GM23338 (cell line): Measurements from ENCODE around the gene BTBD16.

Experiments used
- CREB1 ChIP-seq: fragments of 250-450 bp; sonication (Bioruptor Pico); IDR thresholded peaks from 2 replicates; pipeline ENCODE4 v1.5.0; 2020; ENCODE audit warnings: low read depth, mild to moderate bottlenecking, moderate library complexity
- EZH2 ChIP-seq: fragments of 200-600 bp; sonication (generic); IDR thresholded peaks from one replicate; pipeline ENCODE4 v1.8.0; 2017; ENCODE audit warnings: antibody characterized with exemption, mild to moderate bottlenecking, low read depth; ENCODE audit not compliant: unreplicated experiment
- EZH2phosphoT487 ChIP-seq: fragments of 200-600 bp; sonication (generic); IDR thresholded peaks from one replicate; pipeline ENCODE4 v1.8.1; 2018; ENCODE audit warnings: antibody characterized with exemption; ENCODE audit not compliant: unreplicated experiment
- JUNB ChIP-seq: IDR thresholded peaks from one replicate; pipeline ENCODE4 v1.6.1; 2016; ENCODE audit warnings: antibody characterized with exemption; ENCODE audit not compliant: unreplicated experiment
- NANOG ChIP-seq: IDR thresholded peaks from 2 replicates; pipeline ENCODE4 v1.6.1; 2016; ENCODE audit warnings: antibody characterized with exemption, borderline replicate concordance
- POLR2AphosphoS5 ChIP-seq: IDR thresholded peaks from 2 replicates; pipeline ENCODE4 v1.6.1; 2016; ENCODE audit warnings: antibody characterized with exemption, low read depth
- STAT1 ChIP-seq: IDR thresholded peaks from one replicate; pipeline ENCODE4 v1.6.1; 2016; ENCODE audit warnings: antibody characterized with exemption; ENCODE audit not compliant: unreplicated experiment
- ZNF114 ChIP-seq: fragments of 250-450 bp; sonication (Bioruptor Pico); IDR thresholded peaks from 2 replicates; pipeline ENCODE4 v1.5.0; 2020; ENCODE audit warnings: mild to moderate bottlenecking, moderate library complexity
- ZNF331 ChIP-seq: fragments of 250-450 bp; sonication (Bioruptor Pico); IDR thresholded peaks from 2 replicates; pipeline ENCODE4 v1.5.0; 2020; ENCODE audit warnings: low read depth, mild to moderate bottlenecking, moderate library complexity
- TF ChIP-seq, protein P1 (sequence below), 2 experiments: fragments of 200-600 bp in 1 of 2; sonication (generic) in 1 of 2; conservative IDR thresholded peaks; 2 replicates each; pipeline versions ENCODE4 v1.5.1 to v1.6.1; 2016 to 2017; ENCODE audit warnings: antibody characterized with exemption in 2 of 2, low read depth in 2 of 2, mild to moderate bottlenecking in 2 of 2, moderate library complexity in 1 of 2
- TF ChIP-seq, protein P2 (sequence below): IDR thresholded peaks from one replicate; pipeline ENCODE4 v1.6.1; 2018; ENCODE audit warnings: antibody characterized with exemption; ENCODE audit not compliant: unreplicated experiment
- TF ChIP-seq, protein P3 (sequence below): IDR thresholded peaks from 2 replicates; pipeline ENCODE4 v1.6.1; 2016; ENCODE audit warnings: antibody characterized with exemption
- TF ChIP-seq, protein P4 (sequence below): fragments of 250-450 bp; sonication (Bioruptor Pico); IDR thresholded peaks from 2 replicates; pipeline ENCODE4 v1.5.0; 2020; ENCODE audit warnings: mild to moderate bottlenecking, moderate library complexity

GRCh38 chr10:122331615-122332446 is 60.7 kb downstream of the BTBD16 start:
- TF ChIP-seq, protein P1, sequence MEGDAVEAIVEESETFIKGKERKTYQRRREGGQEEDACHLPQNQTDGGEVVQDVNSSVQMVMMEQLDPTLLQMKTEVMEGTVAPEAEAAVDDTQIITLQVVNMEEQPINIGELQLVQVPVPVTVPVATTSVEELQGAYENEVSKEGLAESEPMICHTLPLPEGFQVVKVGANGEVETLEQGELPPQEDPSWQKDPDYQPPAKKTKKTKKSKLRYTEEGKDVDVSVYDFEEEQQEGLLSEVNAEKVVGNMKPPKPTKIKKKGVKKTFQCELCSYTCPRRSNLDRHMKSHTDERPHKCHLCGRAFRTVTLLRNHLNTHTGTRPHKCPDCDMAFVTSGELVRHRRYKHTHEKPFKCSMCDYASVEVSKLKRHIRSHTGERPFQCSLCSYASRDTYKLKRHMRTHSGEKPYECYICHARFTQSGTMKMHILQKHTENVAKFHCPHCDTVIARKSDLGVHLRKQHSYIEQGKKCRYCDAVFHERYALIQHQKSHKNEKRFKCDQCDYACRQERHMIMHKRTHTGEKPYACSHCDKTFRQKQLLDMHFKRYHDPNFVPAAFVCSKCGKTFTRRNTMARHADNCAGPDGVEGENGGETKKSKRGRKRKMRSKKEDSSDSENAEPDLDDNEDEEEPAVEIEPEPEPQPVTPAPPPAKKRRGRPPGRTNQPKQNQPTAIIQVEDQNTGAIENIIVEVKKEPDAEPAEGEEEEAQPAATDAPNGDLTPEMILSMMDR (conservative IDR thresholded peaks at IDR 0.05; ENCODE audit: low read depth in 2 of 2): no peak
- TF ChIP-seq EZH2phosphoT487 (no peak), NANOG (no peak), POLR2AphosphoS5 (no peak), EZH2 (no peak), CREB1 (CRISPR knock-in tag) (no peak), STAT1 (no peak), ZNF114 (CRISPR knock-in tag) (no peak), ZNF331 (CRISPR knock-in tag) (no peak), JUNB (no peak)
- TF ChIP-seq, protein P2, sequence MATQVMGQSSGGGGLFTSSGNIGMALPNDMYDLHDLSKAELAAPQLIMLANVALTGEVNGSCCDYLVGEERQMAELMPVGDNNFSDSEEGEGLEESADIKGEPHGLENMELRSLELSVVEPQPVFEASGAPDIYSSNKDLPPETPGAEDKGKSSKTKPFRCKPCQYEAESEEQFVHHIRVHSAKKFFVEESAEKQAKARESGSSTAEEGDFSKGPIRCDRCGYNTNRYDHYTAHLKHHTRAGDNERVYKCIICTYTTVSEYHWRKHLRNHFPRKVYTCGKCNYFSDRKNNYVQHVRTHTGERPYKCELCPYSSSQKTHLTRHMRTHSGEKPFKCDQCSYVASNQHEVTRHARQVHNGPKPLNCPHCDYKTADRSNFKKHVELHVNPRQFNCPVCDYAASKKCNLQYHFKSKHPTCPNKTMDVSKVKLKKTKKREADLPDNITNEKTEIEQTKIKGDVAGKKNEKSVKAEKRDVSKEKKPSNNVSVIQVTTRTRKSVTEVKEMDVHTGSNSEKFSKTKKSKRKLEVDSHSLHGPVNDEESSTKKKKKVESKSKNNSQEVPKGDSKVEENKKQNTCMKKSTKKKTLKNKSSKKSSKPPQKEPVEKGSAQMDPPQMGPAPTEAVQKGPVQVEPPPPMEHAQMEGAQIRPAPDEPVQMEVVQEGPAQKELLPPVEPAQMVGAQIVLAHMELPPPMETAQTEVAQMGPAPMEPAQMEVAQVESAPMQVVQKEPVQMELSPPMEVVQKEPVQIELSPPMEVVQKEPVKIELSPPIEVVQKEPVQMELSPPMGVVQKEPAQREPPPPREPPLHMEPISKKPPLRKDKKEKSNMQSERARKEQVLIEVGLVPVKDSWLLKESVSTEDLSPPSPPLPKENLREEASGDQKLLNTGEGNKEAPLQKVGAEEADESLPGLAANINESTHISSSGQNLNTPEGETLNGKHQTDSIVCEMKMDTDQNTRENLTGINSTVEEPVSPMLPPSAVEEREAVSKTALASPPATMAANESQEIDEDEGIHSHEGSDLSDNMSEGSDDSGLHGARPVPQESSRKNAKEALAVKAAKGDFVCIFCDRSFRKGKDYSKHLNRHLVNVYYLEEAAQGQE: no peak
- TF ChIP-seq, protein P3, sequence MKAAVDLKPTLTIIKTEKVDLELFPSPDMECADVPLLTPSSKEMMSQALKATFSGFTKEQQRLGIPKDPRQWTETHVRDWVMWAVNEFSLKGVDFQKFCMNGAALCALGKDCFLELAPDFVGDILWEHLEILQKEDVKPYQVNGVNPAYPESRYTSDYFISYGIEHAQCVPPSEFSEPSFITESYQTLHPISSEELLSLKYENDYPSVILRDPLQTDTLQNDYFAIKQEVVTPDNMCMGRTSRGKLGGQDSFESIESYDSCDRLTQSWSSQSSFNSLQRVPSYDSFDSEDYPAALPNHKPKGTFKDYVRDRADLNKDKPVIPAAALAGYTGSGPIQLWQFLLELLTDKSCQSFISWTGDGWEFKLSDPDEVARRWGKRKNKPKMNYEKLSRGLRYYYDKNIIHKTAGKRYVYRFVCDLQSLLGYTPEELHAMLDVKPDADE: no peak
- TF ChIP-seq, protein P4, sequence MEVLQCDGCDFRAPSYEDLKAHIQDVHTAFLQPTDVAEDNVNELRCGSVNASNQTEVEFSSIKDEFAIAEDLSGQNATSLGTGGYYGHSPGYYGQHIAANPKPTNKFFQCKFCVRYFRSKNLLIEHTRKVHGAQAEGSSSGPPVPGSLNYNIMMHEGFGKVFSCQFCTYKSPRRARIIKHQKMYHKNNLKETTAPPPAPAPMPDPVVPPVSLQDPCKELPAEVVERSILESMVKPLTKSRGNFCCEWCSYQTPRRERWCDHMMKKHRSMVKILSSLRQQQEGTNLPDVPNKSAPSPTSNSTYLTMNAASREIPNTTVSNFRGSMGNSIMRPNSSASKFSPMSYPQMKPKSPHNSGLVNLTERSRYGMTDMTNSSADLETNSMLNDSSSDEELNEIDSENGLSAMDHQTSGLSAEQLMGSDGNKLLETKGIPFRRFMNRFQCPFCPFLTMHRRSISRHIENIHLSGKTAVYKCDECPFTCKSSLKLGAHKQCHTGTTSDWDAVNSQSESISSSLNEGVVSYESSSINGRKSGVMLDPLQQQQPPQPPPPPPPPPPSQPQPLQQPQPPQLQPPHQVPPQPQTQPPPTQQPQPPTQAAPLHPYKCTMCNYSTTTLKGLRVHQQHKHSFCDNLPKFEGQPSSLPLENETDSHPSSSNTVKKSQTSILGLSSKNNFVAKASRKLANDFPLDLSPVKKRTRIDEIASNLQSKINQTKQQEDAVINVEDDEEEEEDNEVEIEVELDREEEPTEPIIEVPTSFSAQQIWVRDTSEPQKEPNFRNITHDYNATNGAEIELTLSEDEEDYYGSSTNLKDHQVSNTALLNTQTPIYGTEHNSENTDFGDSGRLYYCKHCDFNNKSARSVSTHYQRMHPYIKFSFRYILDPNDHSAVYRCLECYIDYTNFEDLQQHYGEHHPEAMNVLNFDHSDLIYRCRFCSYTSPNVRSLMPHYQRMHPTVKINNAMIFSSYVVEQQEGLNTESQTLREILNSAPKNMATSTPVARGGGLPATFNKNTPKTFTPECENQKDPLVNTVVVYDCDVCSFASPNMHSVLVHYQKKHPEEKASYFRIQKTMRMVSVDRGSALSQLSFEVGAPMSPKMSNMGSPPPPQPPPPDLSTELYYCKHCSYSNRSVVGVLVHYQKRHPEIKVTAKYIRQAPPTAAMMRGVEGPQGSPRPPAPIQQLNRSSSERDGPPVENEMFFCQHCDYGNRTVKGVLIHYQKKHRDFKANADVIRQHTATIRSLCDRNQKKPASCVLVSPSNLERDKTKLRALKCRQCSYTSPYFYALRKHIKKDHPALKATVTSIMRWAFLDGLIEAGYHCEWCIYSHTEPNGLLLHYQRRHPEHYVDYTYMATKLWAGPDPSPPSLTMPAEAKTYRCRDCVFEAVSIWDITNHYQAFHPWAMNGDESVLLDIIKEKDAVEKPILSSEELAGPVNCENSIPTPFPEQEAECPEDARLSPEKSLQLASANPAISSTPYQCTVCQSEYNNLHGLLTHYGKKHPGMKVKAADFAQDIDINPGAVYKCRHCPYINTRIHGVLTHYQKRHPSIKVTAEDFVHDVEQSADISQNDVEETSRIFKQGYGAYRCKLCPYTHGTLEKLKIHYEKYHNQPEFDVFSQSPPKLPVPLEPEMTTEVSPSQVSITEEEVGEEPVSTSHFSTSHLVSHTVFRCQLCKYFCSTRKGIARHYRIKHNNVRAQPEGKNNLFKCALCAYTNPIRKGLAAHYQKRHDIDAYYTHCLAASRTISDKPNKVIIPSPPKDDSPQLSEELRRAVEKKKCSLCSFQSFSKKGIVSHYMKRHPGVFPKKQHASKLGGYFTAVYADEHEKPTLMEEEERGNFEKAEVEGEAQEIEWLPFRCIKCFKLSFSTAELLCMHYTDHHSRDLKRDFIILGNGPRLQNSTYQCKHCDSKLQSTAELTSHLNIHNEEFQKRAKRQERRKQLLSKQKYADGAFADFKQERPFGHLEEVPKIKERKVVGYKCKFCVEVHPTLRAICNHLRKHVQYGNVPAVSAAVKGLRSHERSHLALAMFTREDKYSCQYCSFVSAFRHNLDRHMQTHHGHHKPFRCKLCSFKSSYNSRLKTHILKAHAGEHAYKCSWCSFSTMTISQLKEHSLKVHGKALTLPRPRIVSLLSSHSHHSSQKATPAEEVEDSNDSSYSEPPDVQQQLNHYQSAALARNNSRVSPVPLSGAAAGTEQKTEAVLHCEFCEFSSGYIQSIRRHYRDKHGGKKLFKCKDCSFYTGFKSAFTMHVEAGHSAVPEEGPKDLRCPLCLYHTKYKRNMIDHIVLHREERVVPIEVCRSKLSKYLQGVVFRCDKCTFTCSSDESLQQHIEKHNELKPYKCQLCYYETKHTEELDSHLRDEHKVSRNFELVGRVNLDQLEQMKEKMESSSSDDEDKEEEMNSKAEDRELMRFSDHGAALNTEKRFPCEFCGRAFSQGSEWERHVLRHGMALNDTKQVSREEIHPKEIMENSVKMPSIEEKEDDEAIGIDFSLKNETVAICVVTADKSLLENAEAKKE (CRISPR knock-in tag): no peak
